KBM-7 (cell line): ENCODE measurements around the gene MAB21L4.

ENCODE experiments used
- DNase-seq: peaks from one replicate; pipeline ENCODE4 v3.0.0-alpha.2; 2015
- in situ Hi-C: fragments of 300-500 bp; cut with MboI; formaldehyde crosslinking; loops from 2 replicates; pipeline ENCODE4 v1.14.3; 2020; ENCODE audit warnings: low sequenced_read_pairs, low pct_unique_long_range_greater_than_20kb, mixed read lengths

Gene MAB21L4

GRCh38 chr2:240895656-240896388, at the start of gene MAB21L4:
Gene MAB21L4, minus strand, starts transcription at chr2:240896156. Its CDS starts 159 bp downstream, at chr2:240895997.
- in situ Hi-C loops = no loop called here
- no peak for DNase-seq

- no peak for DNase-seq
- in situ Hi-C loops = no loop called here
Observed at GRCh38 chr2:240936106-240936505, 40.1 kb upstream of the MAB21L4 start.

GRCh38 chr2:240935103-240935876, 39.3 kb upstream of the MAB21L4 start:
- no peak for DNase-seq
- in situ Hi-C loops = no loop called here

GRCh38 chr2:240934701-240935102, 38.7 kb upstream of the MAB21L4 start:
- in situ Hi-C loops = no loop called here
- no peak for DNase-seq

- no peak for DNase-seq
- in situ Hi-C loops = no loop called here
Observed at GRCh38 chr2:240933966-240934700, 38.2 kb upstream of the MAB21L4 start.

- in situ Hi-C loops = no loop called here
- no peak for DNase-seq
Observed at GRCh38 chr2:240933048-240933965, 37.4 kb upstream of the MAB21L4 start.

- in situ Hi-C loops = no loop called here
Observed at GRCh38 chr2:240932724-240933047, 36.7 kb upstream of the MAB21L4 start.

GRCh38 chr2:240932001-240932723, 36.2 kb upstream of the MAB21L4 start:
- no peak for DNase-seq
- in situ Hi-C loops = no loop called here

More at GRCh38 chr2:240932724-240933047, 36.7 kb upstream of the MAB21L4 start:
- no peak for DNase-seq

GRCh38 chr2:240931319-240931949, 35.5 kb upstream of the MAB21L4 start:
- in situ Hi-C loops = no loop called here
- DNase-seq = no peak

- in situ Hi-C loops = no loop called here
- no peak for DNase-seq
Observed at GRCh38 chr2:240930631-240931318, 34.8 kb upstream of the MAB21L4 start.

- in situ Hi-C loops = no loop called here
- no peak for DNase-seq
Observed at GRCh38 chr2:240930096-240930630, 34.2 kb upstream of the MAB21L4 start.

GRCh38 chr2:240929364-240930095, 33.6 kb upstream of the MAB21L4 start:
- no peak for DNase-seq

GRCh38 chr2:240928476-240929363, 32.8 kb upstream of the MAB21L4 start:
- no peak for DNase-seq
- in situ Hi-C loops = no loop called here

More at GRCh38 chr2:240929364-240930095, 33.6 kb upstream of the MAB21L4 start:
- in situ Hi-C loops = no loop called here

GRCh38 chr2:240927390-240927781, 31.4 kb upstream of the MAB21L4 start:
- in situ Hi-C loops = no loop called here
- no peak for DNase-seq

GRCh38 chr2:240926516-240927389, 30.8 kb upstream of the MAB21L4 start:
- no peak for DNase-seq

More at GRCh38 chr2:240926516-240927389, 30.8 kb upstream of the MAB21L4 start:
- in situ Hi-C loops = no loop called here
